GM21360 (cell line): ENCODE results near the gene CSRP1.

ENCODE experiments used
- ATAC-seq: cut with Tn5 transposase; IDR thresholded peaks from one replicate; pipeline ENCODE4 v1.9.1; 2021; ENCODE audit warnings: mild to moderate bottlenecking, moderate library complexity; ENCODE audit not compliant: unreplicated experiment

The CSRP1 gene

GRCh38 chr1:201457508-201457960 is 49.4 kb downstream of the CSRP1 start:
- no peak for ATAC-seq

GRCh38 chr1:201456499-201457309 is 50.2 kb downstream of the CSRP1 start:
- no peak for ATAC-seq

- ATAC-seq: no peak
These were observed 51.8 kb downstream of the CSRP1 start for GRCh38 chr1:201455098-201455497.

- no peak for ATAC-seq
These were observed 52.3 kb downstream of the CSRP1 start for GRCh38 chr1:201454608-201455007.

- ATAC-seq: no peak
These were observed 54.1 kb downstream of the CSRP1 start for GRCh38 chr1:201452866-201453265.

- no peak for ATAC-seq
These were observed 56.1 kb downstream of the CSRP1 start for GRCh38 chr1:201450721-201451291.

GRCh38 chr1:201448990-201449389 is 57.9 kb downstream of the CSRP1 start:
- no peak for ATAC-seq

GRCh38 chr1:201447903-201448871 is 58.7 kb downstream of the CSRP1 start:
- ATAC-seq: peak; percentile 77

- no peak for ATAC-seq
These were observed 61.6 kb downstream of the CSRP1 start for GRCh38 chr1:201445310-201445709.

GRCh38 chr1:201444792-201445191 is 62.1 kb downstream of the CSRP1 start:
- no peak for ATAC-seq

GRCh38 chr1:201443747-201444146 is 63.2 kb downstream of the CSRP1 start:
- ATAC-seq: no peak

GRCh38 chr1:201436969-201437368 is 70.0 kb downstream of the CSRP1 start:
- no peak for ATAC-seq

- ATAC-seq: no peak
These were observed 70.5 kb downstream of the CSRP1 start for GRCh38 chr1:201436393-201436792.

- ATAC-seq: no peak
These were observed 72.7 kb downstream of the CSRP1 start for GRCh38 chr1:201434266-201434665.

GRCh38 chr1:201433609-201434008 is 73.3 kb downstream of the CSRP1 start:
- ATAC-seq: no peak
